HEK293T (cell line): ENCODE data around the gene RAD51D.

Experiments
- ARNT ChIP-seq: fragments of 450-650 bp; IDR thresholded peaks from 2 replicates; pipeline ENCODE4 v1.6.1; 2017; ENCODE audit warnings: mild to moderate bottlenecking
- BHLHE40 ChIP-seq: fragments of 450-650 bp; IDR thresholded peaks from 2 replicates; pipeline ENCODE4 v1.6.1; 2016; ENCODE audit warnings: mild to moderate bottlenecking, moderate library complexity, borderline replicate concordance
- CTBP1 ChIP-seq: fragments of 450-650 bp; IDR thresholded peaks from 2 replicates; pipeline ENCODE4 v1.6.1; 2016; ENCODE audit warnings: borderline replicate concordance
- FOXM1 ChIP-seq: fragments of 450-650 bp; IDR thresholded peaks from 2 replicates; pipeline ENCODE4 v1.6.1; 2017; ENCODE audit warnings: mild to moderate bottlenecking, borderline replicate concordance
- LEF1 ChIP-seq: fragments of 450-650 bp; IDR thresholded peaks from 2 replicates; pipeline ENCODE4 v1.6.1; 2017; ENCODE audit warnings: mild to moderate bottlenecking, borderline replicate concordance

- TF ChIP-seq CTBP1 = no peak
- no peak for TF ChIP-seq FOXM1
- TF ChIP-seq ARNT = no peak
- no peak for TF ChIP-seq LEF1
- TF ChIP-seq BHLHE40 = no peak
Observed at GRCh38 chr17:35052780-35053179, 66.9 kb downstream of the RAD51D start.
